ENCODE results near the gene PLA2G1B. TPM values are rescaled to one million over a fixed set of nuclear protein-coding genes. Genes with fewer than 3 reads are reported as not detected.

PLA2G1B gene
- polyA plus RNA-seq, 1 donor (not counting 4 experiments of a cell fraction or from before 2014, with no cell fraction given): not detected

- H3K9me1 ChIP-seq (ENCODE audit: control insufficient read depth, extremely low read depth, insufficient read depth, low read length): no peaks in the 10 kb centered on the region
- H3K4me2 ChIP-seq (ENCODE audit: control insufficient read depth, extremely low read depth, insufficient read depth, low read depth, low read length): no peak overlapping the region
- no peaks in the 10 kb centered on the region for H3K9me3 ChIP-seq (ENCODE audit: control insufficient read depth, low read depth, low read length)
- DNase-seq (ENCODE audit: low read depth, low spot score) (no peak), FAIRE-seq (no peak)
- H3K4me1 ChIP-seq (ENCODE audit: control insufficient read depth, extremely low read depth, insufficient read depth, low read length): no peaks in the 10 kb centered on the region
- H3K27me3 ChIP-seq (ENCODE audit: control insufficient read depth, extremely low read depth, insufficient read depth, low read length): no peaks in the 10 kb centered on the region
- no peak overlapping the region for H3K9ac ChIP-seq (ENCODE audit: control insufficient read depth, extremely low read depth, insufficient read depth, low read length)
- dilution Hi-C loops (cut with MboI; ENCODE audit: extremely low pct_ligation_motif_present, low sequenced_read_pairs): no loop called here
- H4K20me1 ChIP-seq (ENCODE audit: control insufficient read depth, extremely low read depth, insufficient read depth, low read length): no peaks in the 10 kb centered on the region
- H3K79me2 ChIP-seq (ENCODE audit: control insufficient read depth, insufficient read depth, low read length): no peaks in the 10 kb centered on the region
- no peak for TF ChIP-seq CTCF (optimal IDR thresholded peaks at IDR 0.05 in 1 of 3, IDR thresholded peaks at IDR 0.05 in 1 of 3, conservative IDR thresholded peaks at IDR 0.05 in 1 of 3; ENCODE audit: extremely low read depth in 1 of 3, insufficient read depth in 2 of 3, low read length in 3 of 3)
- TF ChIP-seq EZH2 (IDR thresholded peaks at IDR 0.05; ENCODE audit: low read length): no peak
- no peak overlapping the region for H2AFZ ChIP-seq (ENCODE audit: control insufficient read depth, low read length)
- no peak overlapping the region for H3K27ac ChIP-seq (ENCODE audit: control insufficient read depth, insufficient read depth, low read length)
- no peak overlapping the region for H3K4me3 ChIP-seq (ENCODE audit: control insufficient read depth in 2 of 3, extremely low read depth in 1 of 3, insufficient read depth in 2 of 3, low read depth in 1 of 3, low read length in 3 of 3)
- no peaks in the 10 kb centered on the region for H3K36me3 ChIP-seq (ENCODE audit: control insufficient read depth in 2 of 2, extremely low read depth in 1 of 2, insufficient read depth in 2 of 2, low read length in 2 of 2)
Measured at GRCh38 chr12:120342175-120343038, 14.8 kb upstream of the PLA2G1B start.

GRCh38 chr12:120339256-120339655 lies 11.7 kb upstream of the PLA2G1B start:
- DNase-seq (ENCODE audit: low read depth, low spot score) (no peak), FAIRE-seq (no peak)
- no peaks in the 10 kb centered on the region for H3K27me3 ChIP-seq (ENCODE audit: control insufficient read depth, extremely low read depth, insufficient read depth, low read length)
- H3K27ac ChIP-seq (ENCODE audit: control insufficient read depth, insufficient read depth, low read length): no peak overlapping the region
- H3K36me3 ChIP-seq (ENCODE audit: control insufficient read depth in 2 of 2, extremely low read depth in 1 of 2, insufficient read depth in 2 of 2, low read length in 2 of 2): no peaks in the 10 kb centered on the region
- H3K9me3 ChIP-seq (ENCODE audit: control insufficient read depth, low read depth, low read length): no peaks in the 10 kb centered on the region
- TF ChIP-seq EZH2 (IDR thresholded peaks at IDR 0.05; ENCODE audit: low read length): no peak
- TF ChIP-seq CTCF (optimal IDR thresholded peaks at IDR 0.05 in 1 of 3, IDR thresholded peaks at IDR 0.05 in 1 of 3, conservative IDR thresholded peaks at IDR 0.05 in 1 of 3; ENCODE audit: extremely low read depth in 1 of 3, insufficient read depth in 2 of 3, low read length in 3 of 3): no peak
- H3K9ac ChIP-seq (ENCODE audit: control insufficient read depth, extremely low read depth, insufficient read depth, low read length): no peak overlapping the region
- no peak overlapping the region for H2AFZ ChIP-seq (ENCODE audit: control insufficient read depth, low read length)
- H3K4me3 ChIP-seq (ENCODE audit: control insufficient read depth in 2 of 3, extremely low read depth in 1 of 3, insufficient read depth in 2 of 3, low read depth in 1 of 3, low read length in 3 of 3): no peak overlapping the region
- dilution Hi-C loops (cut with MboI; ENCODE audit: extremely low pct_ligation_motif_present, low sequenced_read_pairs): no loop called here
- no peak overlapping the region for H3K4me2 ChIP-seq (ENCODE audit: control insufficient read depth, extremely low read depth, insufficient read depth, low read depth, low read length)
- no peaks in the 10 kb centered on the region for H3K9me1 ChIP-seq (ENCODE audit: control insufficient read depth, extremely low read depth, insufficient read depth, low read length)
- no peaks in the 10 kb centered on the region for H3K79me2 ChIP-seq (ENCODE audit: control insufficient read depth, insufficient read depth, low read length)
- no peaks in the 10 kb centered on the region for H4K20me1 ChIP-seq (ENCODE audit: control insufficient read depth, extremely low read depth, insufficient read depth, low read length)
- H3K4me1 ChIP-seq (ENCODE audit: control insufficient read depth, extremely low read depth, insufficient read depth, low read length): no peaks in the 10 kb centered on the region
